Measurements from ENCODE around the gene C1QTNF6.
A peak's percentile ranks its signal among the peaks of the same experiment; 100 is the strongest.
"Not testable (repeated sequence)": the region's sequence is repeated elsewhere in the genome, so short reads cannot be mapped to it uniquely, and the experiment has no call there.

The C1QTNF6 gene

DNA sequence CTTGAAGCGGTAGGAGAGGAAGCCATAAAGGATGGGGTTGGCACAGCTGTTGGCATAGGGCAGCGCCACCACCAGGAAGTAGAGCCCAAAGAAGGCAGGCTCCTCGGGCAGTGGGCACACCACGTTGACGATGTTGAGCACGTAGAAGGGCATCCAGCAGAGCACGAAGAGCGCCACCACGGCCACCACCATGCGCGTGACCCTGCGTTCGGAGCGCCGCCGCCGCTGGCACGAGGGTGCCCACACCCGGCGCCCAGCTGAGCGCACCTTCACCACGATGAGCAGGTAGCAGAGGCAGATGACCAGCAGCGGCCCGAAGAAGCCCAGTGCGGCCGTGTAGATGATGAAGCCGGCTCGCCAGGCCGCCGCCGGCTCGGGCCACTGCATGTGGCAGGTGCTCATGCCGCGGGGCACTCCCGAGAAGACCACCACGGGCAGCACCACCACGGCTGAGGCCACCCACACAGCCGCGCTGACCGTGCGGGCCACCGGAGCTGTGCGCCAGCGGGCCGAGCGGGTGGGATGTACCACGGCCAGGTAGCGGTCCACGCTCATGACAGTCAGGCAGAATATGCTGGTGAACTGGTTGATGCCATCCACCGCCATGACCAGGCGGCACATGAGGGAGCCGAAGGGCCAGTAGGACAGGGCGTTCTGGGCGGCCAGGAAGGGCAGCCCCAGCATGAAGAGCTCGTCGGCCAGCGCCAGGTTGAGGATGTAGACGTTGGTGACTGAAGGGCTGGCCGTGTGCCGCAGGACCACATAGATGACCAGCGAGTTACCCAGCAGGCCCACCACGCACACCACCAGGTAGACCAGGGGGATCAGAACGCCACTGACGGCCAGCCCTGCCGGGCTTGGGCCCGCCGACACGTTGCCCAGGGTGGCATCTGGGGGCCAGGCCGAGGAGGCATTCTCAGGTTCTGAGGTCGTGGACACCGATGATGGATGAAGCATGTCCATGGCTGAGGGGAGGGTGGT lies 19.1 kb upstream of the C1QTNF6 start:
- DNase-seq (ENCODE audit: low spot score): no peak

DNA sequence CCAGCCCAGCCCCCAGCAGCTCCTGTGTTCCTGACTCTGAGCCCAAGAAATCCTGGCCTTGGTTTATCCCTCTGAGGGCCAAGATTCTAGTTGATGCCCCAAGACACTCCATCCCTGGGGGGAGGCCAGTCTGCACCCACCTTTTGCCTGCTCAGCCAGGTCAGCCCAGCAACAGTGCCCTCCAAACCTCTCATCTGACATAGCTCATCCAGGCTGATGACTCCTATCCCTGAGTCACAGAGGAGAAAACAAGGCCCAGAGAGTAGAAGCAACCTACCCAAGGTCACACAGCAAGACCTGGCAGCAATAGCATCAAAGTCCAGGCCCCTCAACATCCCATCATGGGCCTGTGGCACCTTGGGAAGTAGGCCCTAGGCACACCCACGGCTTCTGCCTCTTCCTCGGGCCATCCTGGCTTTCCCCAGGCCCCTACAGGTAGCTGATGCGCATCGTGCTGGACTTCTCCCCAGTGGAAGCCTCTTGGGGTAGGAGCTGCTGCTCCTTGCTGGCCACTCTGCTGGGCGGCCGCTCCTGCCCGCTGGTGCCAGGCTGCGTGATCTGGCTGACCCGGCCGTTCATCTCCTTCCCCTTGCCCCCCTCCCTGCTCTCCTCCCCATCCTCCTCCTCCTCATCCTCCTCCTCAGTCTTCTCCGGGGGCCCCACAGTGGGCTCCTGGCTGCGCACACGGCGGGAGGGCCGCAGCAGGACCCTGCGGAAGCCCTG lies 18.2 kb upstream of the C1QTNF6 start:
- DNase-seq (ENCODE audit: low spot score): no peak

- DNase-seq (ENCODE audit: low spot score): no peak
Measured at GRCh38 chr22:37205046-37205445, 17.0 kb upstream of the C1QTNF6 start.

DNA sequence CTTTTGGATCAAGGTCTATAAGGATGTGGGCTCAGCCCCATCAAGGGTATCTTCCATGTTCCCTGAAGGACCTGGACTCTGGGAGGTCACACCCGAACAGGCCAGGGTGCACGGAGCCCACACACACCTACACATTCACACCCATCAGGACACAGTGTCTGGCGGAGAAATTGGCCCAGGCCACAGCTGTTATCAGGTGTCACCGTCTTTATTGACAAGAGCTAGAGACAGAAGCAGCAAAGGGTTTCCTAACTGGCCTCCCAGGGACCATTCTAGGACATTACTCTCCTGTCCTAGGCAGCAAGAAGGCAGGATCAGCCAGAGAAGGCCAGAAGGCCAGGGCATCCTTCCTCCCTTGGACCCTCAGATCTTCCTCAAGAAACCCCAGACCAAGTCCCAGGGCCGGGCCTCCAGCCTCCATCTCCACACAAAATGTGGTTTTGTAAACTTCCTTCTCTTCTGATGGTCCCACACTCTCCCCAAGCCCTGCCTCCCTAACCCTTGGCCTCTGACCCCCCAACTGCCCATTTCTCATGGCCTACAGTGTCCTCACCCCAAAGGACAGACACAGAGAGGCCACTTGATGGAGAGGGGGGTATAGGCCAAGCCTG lies 16.1 kb upstream of the C1QTNF6 start:
- DNase-seq (ENCODE audit: low spot score): no peak

GRCh38 chr22:37203354-37204044 lies 15.5 kb upstream of the C1QTNF6 start:
- no peak for DNase-seq (ENCODE audit: low spot score)

DNA sequence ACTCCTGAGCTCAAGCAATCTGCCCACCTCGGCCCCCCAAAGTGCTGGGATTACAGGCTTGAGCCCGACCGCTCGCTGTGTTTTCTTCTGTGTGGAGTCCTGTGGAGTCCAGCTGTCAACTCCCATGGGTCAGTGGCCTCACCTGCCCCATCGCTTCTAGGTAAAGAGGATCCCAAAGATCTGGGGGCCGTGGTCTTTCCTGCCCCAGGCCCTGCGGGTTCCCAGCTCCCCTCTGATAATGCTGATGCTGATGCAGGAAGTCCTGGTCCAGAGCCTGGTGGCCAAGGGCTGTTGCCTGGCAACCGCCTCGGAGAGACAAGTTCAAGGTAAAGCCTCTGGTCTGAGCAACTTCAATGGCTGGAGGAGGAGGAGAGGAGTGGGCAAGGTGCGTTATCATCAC lies 14.7 kb upstream of the C1QTNF6 start:
- DNase-seq (ENCODE audit: low spot score): no peak

DNA sequence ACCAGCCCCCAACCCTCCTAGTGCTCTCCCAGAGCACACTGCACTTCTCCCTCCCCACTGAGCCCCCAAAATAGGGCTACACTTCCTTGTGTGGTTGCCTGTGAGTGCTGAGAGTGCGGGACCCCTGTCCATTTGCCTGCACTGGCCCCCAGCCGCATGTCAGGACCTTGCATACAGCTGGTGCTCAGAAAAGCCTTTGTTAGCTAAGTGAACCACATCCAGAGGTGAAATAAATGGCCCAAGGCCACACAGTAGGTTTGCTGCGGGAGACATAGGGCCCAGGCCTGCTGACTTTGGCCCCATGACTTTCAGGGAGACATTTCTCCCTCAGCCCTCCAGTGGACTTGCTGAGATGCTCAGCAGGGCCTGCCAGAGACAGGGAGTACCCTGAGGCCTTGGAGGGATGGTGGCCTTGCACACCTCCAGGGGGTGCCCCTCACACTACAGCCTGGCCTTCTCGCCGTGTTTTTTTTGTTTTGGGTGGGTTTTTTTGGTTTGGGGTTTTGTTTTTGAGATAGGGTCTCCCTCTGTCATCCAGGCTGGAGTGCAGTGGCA lies 14.0 kb upstream of the C1QTNF6 start:
- DNase-seq (ENCODE audit: low spot score): no peak

- DNase-seq (ENCODE audit: low spot score): not testable (repeated sequence)
Measured at GRCh38 chr22:37201443-37201820, 13.4 kb upstream of the C1QTNF6 start.

DNA sequence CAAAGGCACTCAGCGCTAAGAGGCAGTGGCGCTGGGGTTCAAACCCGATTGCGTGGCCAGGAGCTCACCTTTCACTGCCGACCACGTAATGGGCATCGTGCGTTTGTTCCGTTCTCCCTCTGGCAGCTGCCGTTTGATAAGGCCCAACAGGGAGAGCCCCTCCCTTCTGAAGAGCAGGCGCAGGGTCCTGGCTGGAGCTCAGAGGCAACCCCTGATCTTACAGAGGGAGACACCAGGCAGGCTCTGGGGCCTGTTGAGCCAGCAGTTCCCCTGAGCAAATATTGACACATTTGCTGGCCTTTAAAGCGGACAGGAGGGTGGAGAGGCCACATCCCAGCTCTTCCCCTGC lies 11.7 kb upstream of the C1QTNF6 start:
- no peak for DNase-seq (ENCODE audit: low spot score)

DNA sequence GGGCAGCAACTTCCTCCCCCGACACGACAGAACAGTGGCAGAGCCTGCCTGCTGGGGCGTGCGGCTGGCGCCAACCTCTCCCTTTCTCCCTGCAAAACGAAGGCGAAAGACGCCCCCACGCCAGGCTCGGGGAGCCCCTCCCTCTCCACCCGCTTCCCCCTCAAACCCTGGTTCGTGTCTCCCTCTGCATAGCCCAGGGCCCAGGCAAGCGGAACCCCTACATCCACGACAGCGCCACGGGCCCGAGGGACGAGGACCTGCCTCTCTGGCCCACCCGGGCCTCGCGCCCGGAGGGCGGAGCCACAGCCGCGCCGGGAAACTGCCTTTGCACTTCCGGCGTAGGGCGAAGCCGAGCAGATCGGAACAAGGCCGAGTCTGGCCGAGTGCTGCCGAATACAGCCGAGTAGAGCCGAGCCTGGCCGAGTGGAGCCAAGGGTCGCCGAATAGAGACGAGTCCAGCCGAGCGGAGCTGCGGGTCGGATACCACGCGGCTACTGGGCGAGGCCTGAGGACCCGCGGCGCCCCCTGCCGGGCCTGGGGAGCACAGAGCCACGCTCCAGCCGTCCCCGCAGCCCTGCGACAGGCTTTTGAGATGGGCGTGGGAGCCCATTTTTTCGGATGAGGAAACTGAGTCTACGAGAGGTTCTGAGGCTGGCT lies 11.2 kb upstream of the C1QTNF6 start:
- DNase-seq (ENCODE audit: low spot score): peak; percentile 95

- peak; percentile 74 for DNase-seq (ENCODE audit: low spot score)
Measured at GRCh38 chr22:37198258-37199102, 10.4 kb upstream of the C1QTNF6 start.

DNA sequence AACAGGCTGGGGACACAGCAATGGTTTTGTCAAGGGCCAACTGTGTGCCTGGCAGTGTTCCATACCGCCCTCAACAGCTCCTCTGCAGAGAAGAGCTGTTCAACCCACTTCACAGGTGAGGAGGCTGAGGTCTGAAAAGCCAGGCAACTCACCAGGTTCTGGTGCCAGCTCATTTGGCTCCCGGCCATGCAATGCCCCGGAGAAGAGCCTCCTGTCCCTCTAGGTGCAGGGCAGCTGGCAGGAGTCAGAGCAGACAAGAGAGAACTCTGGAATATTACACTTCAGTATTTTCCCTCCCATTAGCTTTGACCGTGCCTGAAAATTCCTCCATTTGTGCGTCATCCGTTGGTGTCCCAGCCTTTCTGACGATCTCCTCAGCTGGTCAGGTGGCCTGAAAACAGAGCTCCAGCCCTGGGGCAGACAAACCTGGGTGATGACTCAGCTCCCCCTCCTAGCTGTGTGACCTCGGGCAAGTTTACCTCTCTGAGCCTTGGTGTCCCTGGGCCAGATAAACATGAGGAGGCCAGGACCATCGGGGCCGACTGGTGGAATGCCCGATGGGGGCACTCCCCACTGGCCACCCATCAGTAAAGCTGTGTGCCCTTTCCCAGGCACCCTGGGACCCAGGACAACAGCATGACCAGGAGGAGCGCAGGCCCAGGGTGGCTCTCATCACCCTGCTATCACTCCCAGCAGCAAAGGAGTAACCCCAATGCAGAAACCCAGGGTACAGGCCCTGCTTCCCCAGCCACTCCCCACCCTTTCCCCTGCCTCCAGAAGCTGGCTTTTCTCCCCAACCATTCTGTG lies 9.6 kb upstream of the C1QTNF6 start:
- no peak for DNase-seq (ENCODE audit: low spot score)

DNA sequence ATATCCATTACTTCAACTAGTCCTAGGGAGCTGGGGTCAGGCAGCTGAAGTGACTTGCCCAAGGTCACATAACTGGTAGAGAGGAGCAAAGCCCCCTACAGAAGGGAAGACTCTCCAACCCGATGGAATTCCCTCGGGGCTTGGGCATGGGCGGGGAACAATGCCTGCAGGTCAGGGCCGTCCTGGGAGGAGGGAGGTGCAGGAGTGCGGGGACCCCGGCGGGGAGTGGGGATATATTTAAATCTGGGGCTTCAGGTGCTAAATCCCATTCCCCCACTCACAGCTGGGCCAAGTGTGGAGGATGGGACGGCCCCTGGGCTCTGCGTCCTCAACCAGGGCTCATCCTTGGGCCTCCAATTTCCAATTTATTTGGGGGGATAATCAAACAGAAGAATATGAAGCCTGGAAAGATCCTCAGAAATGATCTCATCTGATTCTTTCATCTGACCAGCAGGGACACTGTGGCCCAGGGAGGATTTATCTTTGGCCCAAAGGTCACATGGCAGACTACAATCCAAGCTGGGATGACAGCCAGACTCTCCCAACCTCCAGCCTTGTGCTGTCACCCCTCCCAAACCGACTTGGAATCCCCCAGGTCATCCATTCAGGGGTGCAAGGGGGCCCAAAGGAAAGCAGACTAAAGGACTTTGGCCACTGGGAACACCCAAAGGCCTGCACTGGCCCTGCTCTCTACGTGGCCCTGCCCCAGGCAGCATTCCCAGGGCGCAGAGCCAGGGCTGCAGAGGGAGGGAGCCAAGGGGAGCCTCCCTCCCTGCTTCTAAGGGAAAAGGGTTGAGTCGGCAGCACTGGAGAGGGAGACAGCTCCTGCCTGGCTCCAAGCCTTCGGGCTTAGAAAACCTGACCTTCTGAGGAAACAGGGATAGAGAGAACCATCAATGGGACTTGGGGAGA lies 8.7 kb upstream of the C1QTNF6 start:
- DNase-seq (ENCODE audit: low spot score): no peak

- DNase-seq (ENCODE audit: low spot score): no peak
Measured at GRCh38 chr22:37195921-37196320, 7.9 kb upstream of the C1QTNF6 start.

DNA sequence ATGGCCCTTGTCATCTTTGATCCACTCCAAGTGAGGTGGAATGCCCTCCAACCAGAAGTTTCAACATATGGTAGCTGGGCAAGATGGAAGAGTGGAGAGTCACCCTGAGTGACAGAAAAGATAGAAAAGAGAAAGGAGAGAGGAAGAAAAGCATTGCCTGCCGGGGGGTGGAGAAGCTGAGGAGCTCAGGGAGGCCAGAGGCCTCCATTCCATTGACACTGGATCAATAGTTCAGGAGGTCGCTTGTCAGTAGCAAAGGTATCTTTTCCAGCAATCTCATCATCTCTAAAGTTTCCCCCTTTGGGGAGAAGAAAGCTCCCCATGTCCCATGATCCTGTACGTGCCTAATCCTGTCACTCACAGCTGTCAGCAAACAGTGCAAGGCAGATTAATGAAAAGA lies 6.7 kb upstream of the C1QTNF6 start:
- no peak for DNase-seq (ENCODE audit: low spot score)

GRCh38 chr22:37193629-37194191 lies 5.7 kb upstream of the C1QTNF6 start:
- DNase-seq (ENCODE audit: low spot score): no peak

- no peak for DNase-seq (ENCODE audit: low spot score)
Measured at GRCh38 chr22:37192741-37193140, 4.7 kb upstream of the C1QTNF6 start.

- no peak for DNase-seq (ENCODE audit: low spot score)
Measured at GRCh38 chr22:37192204-37192603, 4.2 kb upstream of the C1QTNF6 start.
